ENCODE measurements around the gene NELFA.

DNA sequence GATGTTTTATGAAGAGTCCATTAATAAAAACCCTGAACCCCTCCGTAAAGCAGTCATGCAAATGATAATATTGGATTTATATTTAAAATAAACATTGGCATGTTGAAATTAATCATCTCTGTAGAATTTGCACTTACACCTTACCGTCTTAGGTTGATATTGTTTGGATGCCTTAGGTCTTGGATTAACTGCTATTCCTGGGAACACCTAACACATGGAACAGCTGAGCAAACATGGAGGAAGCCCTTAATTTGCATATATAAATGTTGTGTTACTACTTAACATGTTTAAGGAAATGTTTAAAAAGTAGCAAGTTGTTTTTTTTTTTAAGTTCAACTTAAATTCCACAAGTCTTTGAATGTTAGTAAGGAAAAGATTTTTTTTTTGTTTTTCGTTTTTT is 75.1 kb downstream of the NELFA start:
- TF ChIP-seq RAD21 (IDR thresholded peaks at IDR 0.05; ENCODE audit: low read depth), result no peak
- TF ChIP-seq, protein P1, sequence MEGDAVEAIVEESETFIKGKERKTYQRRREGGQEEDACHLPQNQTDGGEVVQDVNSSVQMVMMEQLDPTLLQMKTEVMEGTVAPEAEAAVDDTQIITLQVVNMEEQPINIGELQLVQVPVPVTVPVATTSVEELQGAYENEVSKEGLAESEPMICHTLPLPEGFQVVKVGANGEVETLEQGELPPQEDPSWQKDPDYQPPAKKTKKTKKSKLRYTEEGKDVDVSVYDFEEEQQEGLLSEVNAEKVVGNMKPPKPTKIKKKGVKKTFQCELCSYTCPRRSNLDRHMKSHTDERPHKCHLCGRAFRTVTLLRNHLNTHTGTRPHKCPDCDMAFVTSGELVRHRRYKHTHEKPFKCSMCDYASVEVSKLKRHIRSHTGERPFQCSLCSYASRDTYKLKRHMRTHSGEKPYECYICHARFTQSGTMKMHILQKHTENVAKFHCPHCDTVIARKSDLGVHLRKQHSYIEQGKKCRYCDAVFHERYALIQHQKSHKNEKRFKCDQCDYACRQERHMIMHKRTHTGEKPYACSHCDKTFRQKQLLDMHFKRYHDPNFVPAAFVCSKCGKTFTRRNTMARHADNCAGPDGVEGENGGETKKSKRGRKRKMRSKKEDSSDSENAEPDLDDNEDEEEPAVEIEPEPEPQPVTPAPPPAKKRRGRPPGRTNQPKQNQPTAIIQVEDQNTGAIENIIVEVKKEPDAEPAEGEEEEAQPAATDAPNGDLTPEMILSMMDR (IDR thresholded peaks at IDR 0.05 in 2 of 3, conservative IDR thresholded peaks at IDR 0.05 in 1 of 3; ENCODE audit: borderline replicate concordance in 1 of 3, insufficient read depth in 1 of 3, low read depth in 2 of 3, low read length in 2 of 3), result no peak
- no peak for TF ChIP-seq SIN3A (IDR thresholded peaks at IDR 0.05; ENCODE audit: low read depth)

Measured in HCT116 (cell line).